SKM-1 treated with dmso at 0.1 percent for 144 hours (cell line): ENCODE measurements around the gene OR12D3.
"Not testable (repeated sequence)": the region's sequence is repeated elsewhere in the genome, so short reads cannot be mapped to it uniquely, and the experiment has no call there.

Source experiments
- DNase-seq: peaks from one replicate; lab custom pipeline; 2025; ENCODE audit not compliant: unreplicated experiment; lab: John Stamatoyannopoulos, UW

The OR12D3 gene

GRCh38 chr6:29375191-29375590, at the start of gene OR12D3:
Gene OR12D3 (minus strand): TSS chr6:29375291. CDS start chr6:29375287, 4 bp downstream.
- DNase-seq: no peak

DNA sequence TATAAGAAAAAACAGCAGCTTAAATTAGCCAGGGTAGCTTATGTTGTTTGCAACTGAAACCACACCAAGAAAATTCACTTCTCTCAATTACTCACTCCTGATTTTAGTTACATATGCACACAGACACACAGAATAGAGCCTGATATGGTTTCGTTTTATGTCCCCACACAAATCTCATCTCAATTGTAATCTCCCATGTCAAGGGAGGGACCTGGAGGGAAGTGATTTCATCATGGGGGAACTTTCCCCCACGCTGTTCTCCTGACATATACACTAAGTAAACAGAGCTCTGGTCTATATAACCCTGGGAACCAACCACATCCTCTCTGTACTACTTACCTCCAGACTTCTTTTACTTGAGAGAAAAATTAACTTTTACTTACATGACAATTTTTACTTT, 49.5 kb upstream of the OR12D3 start:
- DNase-seq: no peak

DNA sequence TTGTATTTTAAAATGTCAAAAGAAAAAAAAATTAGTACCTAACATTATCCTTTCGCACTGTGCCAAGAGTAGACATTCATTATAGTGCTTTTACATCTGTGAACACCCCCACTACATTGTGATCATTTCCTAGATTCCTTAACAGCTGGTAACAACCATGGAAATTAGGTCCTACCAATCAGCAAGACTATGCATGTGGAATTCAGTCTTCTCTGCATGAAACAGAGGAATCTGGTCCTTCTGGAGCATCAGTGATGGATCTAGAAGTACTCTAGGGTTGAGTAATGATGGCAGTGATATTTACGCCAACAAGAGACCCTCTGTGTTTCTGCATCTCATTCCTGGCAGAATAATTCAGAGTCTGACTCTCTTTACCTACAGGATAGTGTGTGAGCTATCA, 49.1 kb upstream of the OR12D3 start:
- no peak for DNase-seq

DNA sequence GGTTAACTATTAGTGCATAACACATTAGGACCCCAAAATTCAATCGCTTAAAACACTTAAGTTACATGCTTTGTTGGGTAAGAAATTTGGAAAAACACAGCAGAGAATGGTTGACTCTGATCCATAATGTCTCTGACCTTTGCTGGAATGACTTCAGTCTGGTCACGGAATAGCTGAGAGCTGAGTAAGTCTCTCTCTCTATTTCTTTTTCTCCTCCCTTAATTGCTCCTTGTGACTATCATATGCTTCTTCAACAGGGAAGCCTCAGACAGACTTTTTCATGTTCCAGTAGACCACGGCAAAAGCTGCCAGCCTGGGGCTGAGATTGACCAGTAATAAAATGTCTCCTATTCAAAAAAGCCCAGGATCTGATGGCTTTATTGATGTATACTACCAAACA, 44.4 kb upstream of the OR12D3 start:
- no peak for DNase-seq

DNA sequence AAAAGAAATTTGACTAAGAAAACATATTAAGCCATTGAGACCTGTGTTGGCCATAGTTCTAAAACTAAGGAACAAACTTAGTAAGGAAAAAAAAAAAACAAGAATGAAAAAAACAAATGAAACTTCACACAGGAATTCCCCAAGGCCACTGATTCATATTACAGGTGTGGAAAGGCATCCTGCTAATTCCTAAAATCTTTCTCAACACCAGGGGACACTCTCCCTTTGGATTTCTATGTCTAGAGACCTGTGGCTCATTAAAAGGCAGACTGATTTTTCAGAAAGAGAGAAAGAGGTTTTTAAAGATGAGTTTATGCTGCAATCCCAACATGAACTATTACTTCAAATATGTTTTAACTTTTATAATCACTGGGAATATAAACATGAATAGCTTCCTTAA, 39.5 kb upstream of the OR12D3 start, which contains the start of gene OR12D1:
TSS of gene OR12D1 (plus strand) at position 341 of the 400 bp plus-strand sequence.
- no peak for DNase-seq

GRCh38 chr6:29403801-29404200, 28.7 kb upstream of the OR12D3 start:
- no peak for DNase-seq

DNA sequence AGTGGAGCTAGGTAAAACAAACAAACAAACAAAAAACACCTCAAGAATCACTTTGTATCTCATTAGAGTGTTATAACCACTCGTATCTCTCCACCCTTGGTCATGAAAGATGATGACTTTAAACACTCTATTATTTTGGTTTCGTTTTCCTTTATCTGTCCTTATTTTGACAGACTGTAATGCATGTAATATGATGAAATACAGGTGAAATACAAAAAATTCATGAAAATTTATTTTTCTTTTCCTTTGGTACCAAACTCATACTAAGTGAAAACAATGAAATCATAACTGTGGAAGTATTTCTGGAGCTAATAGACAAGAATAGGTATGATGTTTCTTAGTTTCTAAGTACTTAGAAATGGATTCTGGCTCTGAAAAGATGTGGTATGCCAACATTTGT, 24.4 kb upstream of the OR12D3 start:
- no peak for DNase-seq

DNA sequence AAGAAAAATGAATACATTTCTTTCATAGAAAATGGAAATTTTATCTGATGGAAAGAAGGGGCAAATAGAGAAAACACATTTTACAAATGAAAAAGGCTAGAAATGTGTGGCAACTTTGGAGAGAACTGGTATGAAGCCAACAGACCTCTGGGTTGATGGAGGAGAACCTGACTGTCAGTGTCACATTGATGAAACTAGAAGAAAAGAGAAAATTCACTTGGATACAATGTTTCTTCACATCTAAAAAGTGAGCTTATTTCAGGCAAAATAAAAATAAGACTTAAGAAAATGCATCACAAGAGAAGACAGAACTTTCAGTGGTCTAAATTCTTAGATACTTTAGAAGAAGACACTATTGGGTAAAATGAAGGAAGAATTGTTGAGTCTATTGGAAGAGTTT, 20.2 kb upstream of the OR12D3 start, which contains the start of gene OR12D2:
TSS of gene OR12D2 (plus strand) at position 301 of the 400 bp plus-strand sequence. CDS start 1,069 bp downstream, outside the sequence.
- DNase-seq: no peak

DNA sequence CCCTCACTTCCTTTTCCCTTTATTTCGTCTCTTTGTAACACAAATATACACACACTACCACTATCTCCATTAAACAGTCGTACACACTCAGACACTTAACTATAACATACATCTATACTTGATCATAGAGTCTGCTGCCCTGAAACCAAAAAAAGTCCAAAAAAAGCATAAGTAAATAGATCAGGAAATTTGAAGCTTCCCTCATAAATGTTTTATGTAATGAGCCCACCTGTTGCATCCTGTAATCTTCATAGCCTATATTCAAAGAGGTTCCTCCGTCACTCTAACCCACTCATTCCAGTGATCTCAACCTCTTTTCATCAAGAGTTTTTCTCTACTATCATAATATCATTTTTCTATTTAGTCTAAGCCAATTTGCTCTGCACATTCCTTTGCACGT, 13.4 kb upstream of the OR12D3 start:
- DNase-seq: no peak

DNA sequence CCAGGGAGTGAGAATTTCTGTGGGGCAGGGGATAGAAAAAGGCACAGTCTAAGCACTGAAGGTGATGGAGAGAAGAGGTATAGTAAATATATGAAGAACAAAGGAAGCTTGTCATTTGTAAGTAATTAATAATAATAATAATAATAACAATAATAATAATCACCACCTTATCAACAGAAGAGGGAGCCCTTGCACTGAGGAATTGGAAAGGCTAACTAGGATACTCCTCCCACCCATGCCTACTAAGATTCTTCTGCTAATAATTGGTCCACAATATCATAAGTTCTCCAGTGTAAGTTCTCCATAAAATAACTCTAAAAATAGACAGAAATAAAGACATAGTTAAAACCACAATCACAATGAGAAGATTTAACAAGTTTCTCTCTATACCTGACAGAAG, 912 bp upstream of the OR12D3 start:
- DNase-seq: no peak

DNA sequence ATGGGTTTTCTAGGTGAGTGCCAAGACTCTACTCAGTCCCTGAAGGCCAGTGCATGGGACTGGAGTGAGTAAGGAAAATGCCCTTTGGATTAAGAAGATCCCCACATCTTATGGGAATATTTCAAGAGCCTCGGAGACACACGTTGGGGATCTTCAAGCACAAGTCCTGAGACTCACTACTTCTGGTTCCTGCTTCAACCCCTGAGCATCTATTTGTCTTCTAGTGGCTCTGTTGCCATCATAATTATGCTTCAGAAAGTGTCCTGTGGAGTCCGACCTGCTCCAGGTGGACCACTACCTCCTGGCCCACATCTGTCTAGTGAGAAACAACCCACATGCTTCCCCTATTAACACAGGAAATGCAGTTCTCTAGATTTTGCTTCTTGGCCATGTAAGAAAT, 6.3 kb downstream of the OR12D3 start, which contains the start of gene OR5V1:
TSS of gene OR5V1 (minus strand) at position 101 of the 400 bp plus-strand sequence. CDS start 12,670 bp downstream, outside the sequence.
- no peak for DNase-seq

- DNase-seq: no peak
Measured at GRCh38 chr6:29355603-29356002, 19.5 kb downstream of the OR12D3 start.

DNA sequence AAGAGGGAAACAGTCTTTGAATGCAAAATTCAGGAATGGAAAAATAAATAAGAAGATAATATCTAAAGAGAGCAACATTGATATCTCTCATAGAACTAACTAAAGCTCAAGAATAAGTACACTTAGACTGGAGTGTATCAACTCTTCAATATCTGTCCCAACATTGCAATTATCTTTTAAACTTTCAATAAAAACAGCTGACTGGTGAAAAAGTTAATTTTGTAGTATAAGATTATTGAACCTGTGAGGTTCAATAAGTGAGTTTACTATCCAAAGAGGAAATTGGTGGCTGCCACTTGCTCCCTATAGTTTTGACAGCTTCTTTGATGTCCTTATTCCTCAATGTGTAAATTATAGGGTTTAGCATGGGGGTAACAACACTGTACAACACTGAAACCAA, 20.1 kb downstream of the OR12D3 start:
- DNase-seq: no peak

- not testable (repeated sequence) for DNase-seq
Measured at GRCh38 chr6:29349348-29349747, 25.7 kb downstream of the OR12D3 start.

DNA sequence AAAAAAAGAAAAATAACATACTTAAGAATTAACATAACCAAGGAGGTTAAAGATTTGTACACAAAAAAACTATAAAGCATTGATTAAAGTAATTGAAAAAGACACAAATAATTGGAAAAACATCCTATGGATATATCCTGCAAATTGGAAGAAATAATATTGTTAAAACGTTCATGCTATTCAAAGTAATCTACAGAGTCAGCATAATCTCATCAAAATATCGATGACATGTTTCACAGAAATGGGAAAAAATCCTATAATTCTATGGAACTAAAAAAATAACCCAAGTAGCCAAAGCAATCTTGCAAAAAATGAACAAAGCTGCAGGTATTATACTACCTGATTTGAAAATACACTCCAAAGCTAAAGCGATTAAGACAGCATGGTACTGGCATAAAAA, 29.7 kb downstream of the OR12D3 start:
- DNase-seq: no peak

GRCh38 chr6:29336269-29336668, 38.8 kb downstream of the OR12D3 start:
- no peak for DNase-seq

DNA sequence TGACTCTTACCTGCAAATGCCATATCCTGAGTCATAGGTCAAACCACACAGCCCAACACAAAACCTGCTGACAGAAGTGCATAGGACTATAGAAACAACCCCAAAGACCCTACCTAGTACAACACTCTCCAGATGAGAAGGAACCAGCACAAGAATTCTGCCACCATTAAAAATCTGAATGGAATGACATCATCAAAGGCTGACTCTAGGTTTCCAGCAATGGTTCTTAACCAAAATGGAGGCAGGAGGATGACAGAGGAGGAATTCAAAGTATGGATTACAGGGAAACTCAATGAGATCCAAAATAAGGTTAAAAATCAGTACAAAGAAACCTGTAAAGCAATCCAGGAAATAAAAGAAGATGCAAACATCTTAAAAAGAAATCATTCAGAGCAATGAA, 42.4 kb downstream of the OR12D3 start:
- DNase-seq: no peak

GRCh38 chr6:29325777-29326176, 49.3 kb downstream of the OR12D3 start:
- no peak for DNase-seq
